ENCODE data around the gene BRD3.

- no peak for TF ChIP-seq CTCF (conservative IDR thresholded peaks at IDR 0.05)
- no peak for TF ChIP-seq EZH2 (IDR thresholded peaks at IDR 0.05; ENCODE audit: low read depth)
Observed at GRCh38 chr9:134045841-134046544, 21.8 kb downstream of the BRD3 start.
